Measurements from ENCODE around the gene CAMTA1.

Gene CAMTA1

GRCh38 chr1:7278045-7278444, 492.8 kb downstream of the CAMTA1 start:
- Histone ChIP-seq H3K36me3 (ENCODE audit: control insufficient read depth in 2 of 2, insufficient read depth in 1 of 2, low read length in 2 of 2) (no peaks in the 10 kb centered on the region), H3K9me3 (ENCODE audit: control insufficient read depth, insufficient read depth, low read depth, low read length) (no peaks in the 10 kb centered on the region), H3K4me3 (ENCODE audit: low read depth, low read length) (no peak overlapping the region), H3K27ac (ENCODE audit: extremely low read depth, low read depth, low read length) (no peak overlapping the region), H3K4me1 (ENCODE audit: control insufficient read depth, insufficient read depth, low read length) (no peaks in the 10 kb centered on the region)
- TF ChIP-seq OVOL3 (tag by site-specific recombination; IDR thresholded peaks at IDR 0.05) (no peak), ZNF639 (tag by site-specific recombination; IDR thresholded peaks at IDR 0.05) (no peak), ZNF211 (tag by site-specific recombination; IDR thresholded peaks at IDR 0.05; ENCODE audit: low read depth) (no peak), ZNF223 (tag by site-specific recombination; IDR thresholded peaks at IDR 0.05) (no peak), KLF1 (tag by site-specific recombination; IDR thresholded peaks at IDR 0.05) (peak; percentile 36; the same call in 1 of the 2 replicates), ZNF140 (tag by site-specific recombination; IDR thresholded peaks at IDR 0.05) (no peak), MYNN (tag by site-specific recombination; IDR thresholded peaks at IDR 0.05; ENCODE audit: borderline replicate concordance) (no peak), ZNF239 (tag by site-specific recombination; IDR thresholded peaks at IDR 0.05) (no peak)
- POLR2A ChIA-PET: no interaction called here
- CTCF ChIA-PET: no interaction called here

- H3K9me3 ChIP-seq (ENCODE audit: control insufficient read depth, insufficient read depth, low read depth, low read length): no peaks in the 10 kb centered on the region
- CTCF ChIA-PET: no interaction called here
- no peaks in the 10 kb centered on the region for H3K36me3 ChIP-seq (ENCODE audit: control insufficient read depth in 2 of 2, insufficient read depth in 1 of 2, low read length in 2 of 2)
- no peaks in the 10 kb centered on the region for H3K4me1 ChIP-seq (ENCODE audit: control insufficient read depth, insufficient read depth, low read length)
- H3K27ac ChIP-seq (ENCODE audit: extremely low read depth, low read depth, low read length): no peak overlapping the region
- POLR2A ChIA-PET: no interaction called here
- no peak overlapping the region for H3K4me3 ChIP-seq (ENCODE audit: low read depth, low read length)
- no peak for TF ChIP-seq ZNF366 (tag by site-specific recombination; conservative IDR thresholded peaks at IDR 0.05)
- peak; percentile 76 for TF ChIP-seq EGR2 (tag by site-specific recombination; IDR thresholded peaks at IDR 0.05; ENCODE audit: low read depth)
- TF ChIP-seq ZNF398 (tag by site-specific recombination; IDR thresholded peaks at IDR 0.05): peak; percentile 81
- TF ChIP-seq ZNF16 (tag by site-specific recombination; IDR thresholded peaks at IDR 0.05; ENCODE audit: low read depth): no peak
- TF ChIP-seq ZNF623 (tag by site-specific recombination; IDR thresholded peaks at IDR 0.05): peak; percentile 51
- no peak for TF ChIP-seq ZNF777 (tag by site-specific recombination; IDR thresholded peaks at IDR 0.05; ENCODE audit: borderline replicate concordance)
- TF ChIP-seq ZFHX2 (tag by site-specific recombination; conservative IDR thresholded peaks at IDR 0.05): peak; percentile 63
- TF ChIP-seq, protein P1, sequence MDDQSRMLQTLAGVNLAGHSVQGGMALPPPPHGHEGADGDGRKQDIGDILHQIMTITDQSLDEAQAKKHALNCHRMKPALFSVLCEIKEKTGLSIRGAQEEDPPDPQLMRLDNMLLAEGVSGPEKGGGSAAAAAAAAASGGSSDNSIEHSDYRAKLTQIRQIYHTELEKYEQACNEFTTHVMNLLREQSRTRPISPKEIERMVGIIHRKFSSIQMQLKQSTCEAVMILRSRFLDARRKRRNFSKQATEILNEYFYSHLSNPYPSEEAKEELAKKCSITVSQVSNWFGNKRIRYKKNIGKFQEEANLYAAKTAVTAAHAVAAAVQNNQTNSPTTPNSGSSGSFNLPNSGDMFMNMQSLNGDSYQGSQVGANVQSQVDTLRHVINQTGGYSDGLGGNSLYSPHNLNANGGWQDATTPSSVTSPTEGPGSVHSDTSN (CRISPR knock-in tag; IDR thresholded peaks at IDR 0.05): no peak
Measured at GRCh38 chr1:7278827-7279765, 493.8 kb downstream of the CAMTA1 start.

- no peak overlapping the region for H3K27ac ChIP-seq (ENCODE audit: extremely low read depth, low read depth, low read length)
- H3K36me3 ChIP-seq (ENCODE audit: control insufficient read depth in 2 of 2, insufficient read depth in 1 of 2, low read length in 2 of 2): no peaks in the 10 kb centered on the region
- ChIA-PET CTCF (no interaction called here), POLR2A (no interaction called here)
- no peaks in the 10 kb centered on the region for H3K9me3 ChIP-seq (ENCODE audit: control insufficient read depth, insufficient read depth, low read depth, low read length)
- H3K4me3 ChIP-seq (ENCODE audit: low read depth, low read length): no peak overlapping the region
- no peaks in the 10 kb centered on the region for H3K4me1 ChIP-seq (ENCODE audit: control insufficient read depth, insufficient read depth, low read length)
- TF ChIP-seq ZNF302 (tag by site-specific recombination; IDR thresholded peaks at IDR 0.05; ENCODE audit: low read depth): no peak
- no peak for TF ChIP-seq ZXDB (tag by site-specific recombination; IDR thresholded peaks at IDR 0.05)
- no peak for TF ChIP-seq ZNF114 (tag by site-specific recombination; IDR thresholded peaks at IDR 0.05)
- TF ChIP-seq GLIS2 (tag by site-specific recombination; IDR thresholded peaks at IDR 0.05): no peak
- no peak for TF ChIP-seq KLF1 (tag by site-specific recombination; IDR thresholded peaks at IDR 0.05)
- no peak for TF ChIP-seq ZNF404 (tag by site-specific recombination; IDR thresholded peaks at IDR 0.05)
- TF ChIP-seq KLF16 (tag by site-specific recombination; IDR thresholded peaks at IDR 0.05): no peak
- no peak for TF ChIP-seq ZNF645 (tag by site-specific recombination; IDR thresholded peaks at IDR 0.05)
- TF ChIP-seq ZNF785 (tag by site-specific recombination; IDR thresholded peaks at IDR 0.05): no peak
Measured at GRCh38 chr1:7279769-7280168, 494.5 kb downstream of the CAMTA1 start.

Measured in HEK293 (cell line).